Neural progenitor cell (in vitro differentiated cells): Measurements from ENCODE around the gene HSPA12A. TPM values are rescaled to one million over a fixed set of nuclear protein-coding genes. Genes with fewer than 3 reads are reported as not detected.

Source experiments
- DNase-seq: peaks from one replicate; pipeline ENCODE4 v3.0.0-alpha.2; 2016; ENCODE audit warnings: low spot score
- H2AFZ ChIP-seq: fragments of 200-600 bp; sonication (generic); replicated peaks from 2 replicates; pipeline ENCODE4 v1.6.1; 2016; ENCODE audit warnings: antibody characterized with exemption
- H3F3A ChIP-seq: fragments of 200-600 bp; sonication (generic); 2 replicates; pipeline ENCODE4 v1.6.1; 2016; ENCODE audit warnings: antibody characterized with exemption, low read depth
- H3K27ac ChIP-seq: fragments of 200-600 bp; sonication (generic); 2 replicates; pipeline ENCODE4 v1.5.1; 2016; ENCODE audit warnings: mild to moderate bottlenecking
- H3K27me3 ChIP-seq: fragments of 200-600 bp; sonication (generic); 2 replicates; pipeline ENCODE4 v1.6.1; 2016; ENCODE audit warnings: mild to moderate bottlenecking, moderate library complexity
- H3K36me3 ChIP-seq: fragments of 200-600 bp; sonication (generic); 2 replicates; pipeline ENCODE4 v1.5.1; 2016
- H3K4me1 ChIP-seq: fragments of 200-600 bp; sonication (generic); 2 replicates; pipeline ENCODE4 v1.6.1; 2016; ENCODE audit warnings: mixed run types
- H3K4me2 ChIP-seq: fragments of 200-600 bp; sonication (generic); 2 replicates; pipeline ENCODE4 v1.6.1; 2016
- H3K4me3 ChIP-seq: fragments of 200-600 bp; sonication (generic); 2 replicates; pipeline ENCODE4 v1.5.1; 2016
- H3K79me2 ChIP-seq: fragments of 200-600 bp; sonication (generic); 2 replicates; pipeline ENCODE4 v1.6.1; 2016; ENCODE audit warnings: low read depth
- H3K9ac ChIP-seq: fragments of 200-600 bp; sonication (generic); 2 replicates; pipeline ENCODE4 v1.6.1; 2016
- H3K9me3 ChIP-seq: fragments of 200-600 bp; sonication (generic); 2 replicates; pipeline ENCODE4 v1.5.1; 2016; ENCODE audit warnings: low read depth
- H4K20me1 ChIP-seq: fragments of 200-600 bp; sonication (generic); 2 replicates; pipeline ENCODE4 v1.6.1; 2016; ENCODE audit warnings: low read depth
- H3K27ac Mint-ChIP-seq: 3 replicates; pipeline ENCODE4 v1.8.0; 2021; ENCODE audit warnings: mixed read lengths
- H3K27me3 Mint-ChIP-seq: 2 replicates; pipeline ENCODE4 v1.8.0; 2022; ENCODE audit warnings: low read depth, mild to moderate bottlenecking, inconsistent platforms, moderate library complexity, mixed read lengths; ENCODE audit not compliant: insufficient read depth
- H3K36me3 Mint-ChIP-seq: 3 replicates; pipeline ENCODE4 v1.8.0; 2021; ENCODE audit warnings: mixed read lengths
- H3K4me1 Mint-ChIP-seq: 3 replicates; pipeline ENCODE4 v1.8.0; 2021; ENCODE audit warnings: mixed read lengths
- H3K4me3 Mint-ChIP-seq: 3 replicates; pipeline ENCODE4 v1.8.0; 2021; ENCODE audit warnings: mild to moderate bottlenecking, moderate library complexity, mixed read lengths
- H3K9me3 Mint-ChIP-seq: 3 replicates; pipeline ENCODE4 v1.8.0; 2020; ENCODE audit warnings: mixed read lengths
- EZH2 ChIP-seq: fragments of 200-600 bp; sonication (generic); IDR thresholded peaks from 2 replicates; pipeline ENCODE4 v1.6.1; 2017; ENCODE audit warnings: antibody characterized with exemption, mild to moderate bottlenecking, moderate library complexity
- EZH2phosphoT487 ChIP-seq: fragments of 200-600 bp; sonication (generic); IDR thresholded peaks from 2 replicates; pipeline ENCODE4 v1.6.1; 2017; ENCODE audit warnings: antibody characterized with exemption
- total RNA-seq: library from RNA; depleted of rRNA; stranded (reverse); fragments of >200 nt; gene quantifications from 2 replicates; pipeline ENCODE4 v1.2.3, GENCODE V29; 2015; ENCODE audit warnings: low replicate concordance
- TF ChIP-seq, protein P1 (sequence below): fragments of 200-600 bp; sonication (generic); IDR thresholded peaks from 2 replicates; pipeline ENCODE4 v1.5.1; 2017; ENCODE audit warnings: antibody characterized with exemption, mild to moderate bottlenecking

Gene HSPA12A
- total RNA-seq, 1 donor from 2014 or later: 5.6 TPM

DNA sequence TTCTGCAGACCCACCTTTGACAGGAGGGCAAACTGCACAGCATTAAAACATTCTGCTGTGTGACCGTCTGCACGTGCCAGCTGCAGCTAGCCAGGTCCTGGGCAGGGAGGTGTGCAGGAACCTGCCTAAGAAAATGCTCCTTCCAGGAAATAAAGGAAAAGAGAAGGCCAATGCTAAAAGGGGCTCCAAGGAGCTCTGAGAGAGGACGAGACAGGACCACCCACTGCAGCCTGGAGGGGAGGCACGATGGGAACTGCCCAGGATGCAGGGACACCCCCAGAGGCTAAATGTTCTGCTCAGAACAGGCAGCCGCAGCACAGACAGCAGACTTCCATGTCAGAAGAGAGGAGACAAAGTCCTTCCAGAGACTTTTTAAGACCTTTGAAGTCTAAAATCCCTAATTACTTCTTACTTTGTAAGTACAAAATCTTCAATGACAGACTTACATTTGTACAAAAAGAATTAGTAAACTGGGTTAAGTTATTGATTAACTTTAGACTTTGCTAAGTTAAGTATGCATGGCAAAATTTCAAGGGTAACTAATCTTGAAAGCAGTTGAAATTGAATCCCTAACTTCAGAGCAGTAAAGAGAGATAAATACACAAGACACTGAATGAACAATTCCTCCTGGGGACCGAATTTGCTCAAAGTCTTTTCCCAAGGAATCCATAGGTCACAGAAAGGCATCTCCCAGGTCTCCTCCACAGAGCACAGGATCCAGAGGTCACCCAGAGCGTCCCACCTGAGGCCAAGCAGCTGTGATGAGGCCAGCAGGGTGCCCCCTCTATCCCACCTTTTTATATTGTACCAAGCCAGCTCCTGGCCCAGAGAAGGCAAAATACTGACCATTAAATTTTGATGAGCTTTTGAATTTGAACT, 21.5 kb downstream of the HSPA12A start:
- peak overlapping the region; percentile 40 for H3K4me2 ChIP-seq

DNA sequence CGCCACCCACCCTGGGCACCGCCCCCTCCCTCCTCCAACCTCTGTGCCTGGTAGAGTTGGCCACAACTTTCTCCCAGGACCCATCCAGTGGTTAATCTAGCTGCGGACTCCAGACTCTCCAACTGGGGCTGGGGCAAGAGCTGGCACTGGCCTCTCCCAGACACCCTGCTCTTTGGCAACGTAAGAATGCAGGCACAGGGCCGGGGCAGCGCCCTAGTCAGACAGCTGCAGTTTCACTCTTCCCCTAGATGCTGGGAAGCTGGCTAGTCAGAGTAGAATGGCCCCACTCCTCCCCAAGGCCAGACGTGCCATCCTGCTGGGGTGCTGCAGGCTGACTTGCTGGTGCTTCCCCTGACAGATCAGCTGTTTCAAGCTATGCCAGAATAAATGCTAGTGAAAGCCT, 22.1 kb downstream of the HSPA12A start:
- H3K27me3 Mint-ChIP-seq: peaks cover 6% of the 10 kb centered on the region
- H4K20me1 ChIP-seq: no peaks in the 10 kb centered on the region
- no peak overlapping the region for H3K4me3 Mint-ChIP-seq
- no peak overlapping the region for H3K27ac ChIP-seq
- no peak overlapping the region for H3K9ac ChIP-seq
- H3F3A ChIP-seq: peaks cover 15% of the 10 kb centered on the region
- H3K4me2 ChIP-seq: no peak overlapping the region
- H3K36me3 ChIP-seq: no peaks in the 10 kb centered on the region
- H3K27ac Mint-ChIP-seq: no peak overlapping the region
- DNase-seq: no peak
- no peaks in the 10 kb centered on the region for H3K27me3 ChIP-seq
- H2AFZ ChIP-seq: no peak overlapping the region
- peaks cover 17% of the 10 kb centered on the region for H3K4me1 ChIP-seq
- no peak overlapping the region for H3K4me3 ChIP-seq
- no peaks in the 10 kb centered on the region for H3K79me2 ChIP-seq
- no peaks in the 10 kb centered on the region for H3K9me3 Mint-ChIP-seq
- peaks cover 28% of the 10 kb centered on the region for H3K4me1 Mint-ChIP-seq
- H3K9me3 ChIP-seq: no peaks in the 10 kb centered on the region
- no peak for TF ChIP-seq EZH2
- TF ChIP-seq, protein P1, sequence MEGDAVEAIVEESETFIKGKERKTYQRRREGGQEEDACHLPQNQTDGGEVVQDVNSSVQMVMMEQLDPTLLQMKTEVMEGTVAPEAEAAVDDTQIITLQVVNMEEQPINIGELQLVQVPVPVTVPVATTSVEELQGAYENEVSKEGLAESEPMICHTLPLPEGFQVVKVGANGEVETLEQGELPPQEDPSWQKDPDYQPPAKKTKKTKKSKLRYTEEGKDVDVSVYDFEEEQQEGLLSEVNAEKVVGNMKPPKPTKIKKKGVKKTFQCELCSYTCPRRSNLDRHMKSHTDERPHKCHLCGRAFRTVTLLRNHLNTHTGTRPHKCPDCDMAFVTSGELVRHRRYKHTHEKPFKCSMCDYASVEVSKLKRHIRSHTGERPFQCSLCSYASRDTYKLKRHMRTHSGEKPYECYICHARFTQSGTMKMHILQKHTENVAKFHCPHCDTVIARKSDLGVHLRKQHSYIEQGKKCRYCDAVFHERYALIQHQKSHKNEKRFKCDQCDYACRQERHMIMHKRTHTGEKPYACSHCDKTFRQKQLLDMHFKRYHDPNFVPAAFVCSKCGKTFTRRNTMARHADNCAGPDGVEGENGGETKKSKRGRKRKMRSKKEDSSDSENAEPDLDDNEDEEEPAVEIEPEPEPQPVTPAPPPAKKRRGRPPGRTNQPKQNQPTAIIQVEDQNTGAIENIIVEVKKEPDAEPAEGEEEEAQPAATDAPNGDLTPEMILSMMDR: no peak
- TF ChIP-seq EZH2phosphoT487: no peak
- no peaks in the 10 kb centered on the region for H3K36me3 Mint-ChIP-seq

More for the DNA sequence above, 21.5 kb downstream of the HSPA12A start:
- H3K27me3 ChIP-seq: no peaks in the 10 kb centered on the region
- H2AFZ ChIP-seq: no peak overlapping the region
- Mint-ChIP-seq H3K4me1 (peaks cover 28% of the 10 kb centered on the region), H3K27ac (no peak overlapping the region), H3K27me3 (peaks cover 3% of the 10 kb centered on the region), H3K4me3 (no peak overlapping the region), H3K36me3 (no peaks in the 10 kb centered on the region), H3K9me3 (no peaks in the 10 kb centered on the region)
- no peaks in the 10 kb centered on the region for H4K20me1 ChIP-seq
- H3K9me3 ChIP-seq: no peaks in the 10 kb centered on the region
- no peaks in the 10 kb centered on the region for H3K79me2 ChIP-seq
- TF ChIP-seq, protein P1: no peak
- no peak for TF ChIP-seq EZH2phosphoT487
- TF ChIP-seq EZH2: no peak
- H3K9ac ChIP-seq: no peak overlapping the region
- peak; percentile 40 for DNase-seq
- H3K27ac ChIP-seq: no peak overlapping the region
- H3K4me3 ChIP-seq: no peak overlapping the region
- peaks cover 17% of the 10 kb centered on the region for H3K4me1 ChIP-seq
- H3F3A ChIP-seq: peaks cover 15% of the 10 kb centered on the region
- H3K36me3 ChIP-seq: no peaks in the 10 kb centered on the region

DNA sequence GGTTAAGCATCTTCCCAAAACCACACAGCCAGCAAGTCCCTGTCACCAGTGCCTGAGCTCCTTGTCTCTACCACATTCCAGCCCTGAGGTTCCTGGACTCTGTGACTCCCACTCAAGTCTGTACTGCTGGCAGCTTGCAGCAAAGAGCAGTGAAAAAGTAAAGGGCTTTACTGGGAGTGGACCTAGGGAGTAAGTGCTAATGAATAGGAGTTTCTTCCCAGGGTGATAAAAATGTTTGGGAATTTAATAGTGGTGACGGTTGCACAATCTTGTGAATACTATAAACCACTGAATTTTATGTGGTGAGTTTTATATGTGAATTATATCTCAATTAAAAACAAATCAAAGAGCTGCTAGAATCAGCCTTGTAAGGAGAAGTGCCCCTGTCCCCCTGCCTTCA, 22.6 kb downstream of the HSPA12A start:
- no peaks in the 10 kb centered on the region for H3K36me3 Mint-ChIP-seq
- H3K27me3 ChIP-seq: no peaks in the 10 kb centered on the region
- H3K4me1 Mint-ChIP-seq: peaks cover 28% of the 10 kb centered on the region
- no peak overlapping the region for H3K9ac ChIP-seq
- no peak overlapping the region for H3K4me3 ChIP-seq
- no peak overlapping the region for H2AFZ ChIP-seq
- TF ChIP-seq EZH2phosphoT487 (no peak), EZH2 (no peak)
- TF ChIP-seq, protein P1: no peak
- H3K79me2 ChIP-seq: no peaks in the 10 kb centered on the region
- no peaks in the 10 kb centered on the region for H3K36me3 ChIP-seq
- H3K27ac Mint-ChIP-seq: no peak overlapping the region
- DNase-seq: no peak
- no peak overlapping the region for H3K4me2 ChIP-seq
- H3K27me3 Mint-ChIP-seq: peaks cover 6% of the 10 kb centered on the region
- no peak overlapping the region for H3K27ac ChIP-seq
- no peaks in the 10 kb centered on the region for H3K9me3 ChIP-seq
- peaks cover 15% of the 10 kb centered on the region for H3F3A ChIP-seq
- H3K9me3 Mint-ChIP-seq: no peaks in the 10 kb centered on the region
- peaks cover 17% of the 10 kb centered on the region for H3K4me1 ChIP-seq
- H3K4me3 Mint-ChIP-seq: no peak overlapping the region
- no peaks in the 10 kb centered on the region for H4K20me1 ChIP-seq
